Hypothalamus (tissue), 51 donors: Measurements from ENCODE around the gene EBNA1BP2.
"Not testable (repeated sequence)": the region's sequence is repeated elsewhere in the genome, so short reads cannot be mapped to it uniquely, and the experiment has no call there.

Experiments used
- DNase-seq, 51 donors: peaks; one replicate each; lab custom pipeline; 2025; lab: John Stamatoyannopoulos, UW

The EBNA1BP2 gene

GRCh38 chr1:43123031-43123430, 49.1 kb downstream of the EBNA1BP2 start:
- no peak for DNase-seq

DNA sequence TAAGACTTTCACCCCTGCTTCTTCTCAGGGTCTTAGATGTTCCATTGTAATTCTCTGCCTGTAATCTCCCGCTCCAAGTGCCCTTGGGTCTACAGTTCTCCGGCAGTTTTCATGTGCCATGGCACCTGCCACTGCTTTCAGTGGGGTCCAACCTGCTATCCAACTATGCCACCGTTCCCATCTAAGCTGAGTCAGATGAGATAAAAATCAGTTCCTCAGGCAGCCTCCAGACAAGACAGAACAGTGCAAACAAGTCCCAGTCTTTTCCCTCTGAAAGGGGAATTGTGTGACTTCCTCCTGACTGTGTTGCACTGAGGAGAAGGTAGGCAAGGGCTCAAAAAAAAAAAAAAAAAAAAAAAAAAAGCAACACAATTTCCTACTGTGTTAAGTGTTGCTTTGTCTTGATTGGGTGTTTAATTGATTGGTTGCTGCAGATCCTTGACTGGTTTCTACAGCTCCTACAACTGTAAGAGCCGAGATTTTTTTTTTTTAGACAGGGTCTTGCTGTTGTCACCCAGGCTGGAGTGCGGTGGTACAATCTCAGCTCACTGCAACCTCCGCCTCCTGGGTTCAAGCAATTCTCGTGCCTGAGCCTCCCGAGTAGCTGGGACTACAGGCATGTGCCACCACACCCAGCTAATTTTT, 50.7 kb downstream of the EBNA1BP2 start:
- no peak for DNase-seq

- not testable (repeated sequence) for DNase-seq
Observed at GRCh38 chr1:43119928-43120586, 52.0 kb downstream of the EBNA1BP2 start.
